Activated naive CD8-positive, alpha-beta T cell treated with anti-CD3 and anti-CD28 coated beads, Interleukin-2, amount 50 U/mL, for 16 hours (primary cell): ENCODE results near the gene INTS15.

Experiments
- DNase-seq: peaks from one replicate; pipeline ENCODE4 v3.0.0-alpha.2; 2020; ENCODE audit warnings: low read depth, low spot score

INTS15 gene

DNA sequence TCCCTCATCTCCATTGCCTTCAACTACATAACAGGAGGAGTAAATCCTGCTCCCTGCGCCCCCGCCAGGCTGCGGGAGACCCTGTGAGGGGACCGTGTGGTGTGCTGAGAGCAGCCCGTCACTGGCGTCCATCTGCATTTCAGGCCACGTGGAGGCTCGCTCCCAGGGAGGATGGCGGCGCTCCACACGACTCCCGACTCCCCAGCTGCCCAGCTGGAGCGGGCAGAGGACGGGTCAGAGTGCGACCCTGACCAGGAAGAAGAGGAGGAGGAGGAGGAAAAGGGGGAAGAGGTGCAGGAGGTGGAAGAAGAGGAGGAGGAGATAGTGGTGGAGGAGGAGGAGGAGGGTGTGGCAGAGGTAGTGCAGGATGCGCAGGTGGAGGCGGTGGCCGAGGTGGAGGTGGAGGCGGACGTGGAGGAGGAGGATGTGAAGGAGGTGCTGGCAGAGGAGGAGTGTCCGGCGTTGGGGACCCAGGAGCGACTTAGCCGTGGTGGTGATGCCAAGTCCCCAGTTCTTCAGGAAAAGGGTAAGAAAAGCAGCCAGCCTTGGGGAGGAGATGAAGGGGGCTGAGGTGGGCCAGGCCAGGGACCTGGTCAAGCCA is 52.5 kb downstream of the INTS15 start:
- no peak for DNase-seq

DNA sequence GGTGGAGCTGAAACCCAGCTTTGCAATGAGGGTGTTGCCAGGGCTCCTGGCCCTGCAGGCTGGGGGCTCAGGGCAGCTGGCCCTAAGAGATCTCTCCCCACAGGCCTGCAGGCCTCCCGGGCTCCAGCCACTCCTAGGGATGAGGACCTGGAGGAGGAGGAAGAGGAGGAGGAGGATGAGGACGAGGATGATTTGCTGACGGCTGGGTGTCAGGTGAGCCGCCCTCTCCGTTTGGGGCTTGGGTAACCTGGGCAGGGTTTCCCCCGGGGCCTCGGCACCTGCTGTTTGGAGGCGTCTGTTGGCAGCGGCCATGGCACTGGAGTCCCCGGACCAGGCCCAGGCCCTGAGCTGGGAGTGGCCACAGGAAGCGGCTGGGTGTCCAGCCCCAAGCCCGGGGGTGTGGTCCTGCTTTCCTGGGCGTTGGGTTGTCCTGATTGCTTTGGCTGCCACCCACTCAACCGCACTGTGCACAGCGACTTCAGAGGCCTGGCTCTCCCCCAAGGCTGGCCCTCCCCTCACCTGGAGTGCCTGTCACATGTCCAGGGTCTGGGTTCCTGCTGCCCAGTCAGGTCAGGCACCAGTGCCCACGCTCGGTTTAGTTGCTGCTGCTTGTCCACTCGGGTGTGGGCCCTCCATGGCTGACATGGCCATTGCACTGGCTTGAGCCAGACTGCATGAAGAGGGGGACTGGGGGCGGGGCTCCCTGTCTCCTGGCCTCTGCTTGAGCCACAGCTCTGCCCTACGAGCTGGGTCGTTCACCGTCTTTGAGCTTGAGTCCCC is 53.2 kb downstream of the INTS15 start:
- DNase-seq: no peak

DNA sequence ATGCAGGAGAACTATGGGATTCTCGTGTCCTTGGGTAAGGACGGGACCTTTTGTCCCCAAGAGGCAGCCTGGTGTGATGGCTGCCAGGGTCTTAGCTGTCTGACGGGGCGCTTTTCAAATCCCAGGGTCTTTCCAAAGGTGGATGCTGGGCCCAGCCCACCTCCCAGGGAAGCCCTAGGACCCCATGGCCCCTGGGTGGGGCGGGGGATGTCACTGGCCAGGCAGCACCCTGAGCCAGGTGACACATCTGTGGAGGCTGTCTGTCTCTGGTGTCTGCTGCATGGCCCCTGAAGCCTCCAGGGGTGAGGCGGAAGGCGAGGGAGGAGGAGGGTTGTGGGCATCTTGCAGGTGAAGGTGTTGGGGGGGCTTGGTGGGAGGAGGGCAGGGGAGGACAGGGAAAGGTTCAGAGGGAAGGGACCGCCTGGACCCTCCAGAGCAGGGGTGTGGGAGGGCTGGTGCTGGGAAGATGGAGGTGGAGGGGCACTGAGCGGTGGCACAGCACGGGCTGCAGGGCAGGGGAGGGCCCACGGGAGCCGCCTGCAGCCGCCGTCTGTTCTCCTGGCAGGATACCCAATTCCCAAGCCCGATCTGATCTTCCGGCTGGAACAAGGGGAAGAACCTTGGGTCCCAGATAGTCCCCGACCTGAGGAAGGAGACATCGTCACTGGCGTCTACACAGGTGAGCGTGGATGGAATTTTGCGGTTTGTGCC is 54.2 kb downstream of the INTS15 start:
- DNase-seq: no peak

DNA sequence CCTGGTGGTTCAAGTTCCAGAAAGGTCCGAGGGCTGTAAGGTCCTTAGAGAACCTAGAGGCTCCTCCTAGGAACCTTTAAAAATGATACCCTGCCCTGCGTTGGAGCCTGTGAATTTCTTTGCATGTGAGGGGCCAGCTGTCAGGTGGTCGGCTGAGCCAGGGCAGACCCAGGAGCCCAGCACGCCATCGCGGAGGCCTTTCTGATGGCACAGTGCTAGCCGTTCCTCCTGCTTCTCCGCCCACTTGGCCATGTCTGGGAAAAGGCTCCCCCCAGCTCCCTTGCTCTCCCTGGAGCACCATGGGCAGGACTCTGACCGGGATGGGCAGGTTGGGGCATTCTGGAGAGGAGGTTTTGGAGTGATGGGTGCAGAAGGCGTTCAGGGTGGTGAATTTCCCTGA is 54.9 kb downstream of the INTS15 start:
- DNase-seq: no peak

DNA sequence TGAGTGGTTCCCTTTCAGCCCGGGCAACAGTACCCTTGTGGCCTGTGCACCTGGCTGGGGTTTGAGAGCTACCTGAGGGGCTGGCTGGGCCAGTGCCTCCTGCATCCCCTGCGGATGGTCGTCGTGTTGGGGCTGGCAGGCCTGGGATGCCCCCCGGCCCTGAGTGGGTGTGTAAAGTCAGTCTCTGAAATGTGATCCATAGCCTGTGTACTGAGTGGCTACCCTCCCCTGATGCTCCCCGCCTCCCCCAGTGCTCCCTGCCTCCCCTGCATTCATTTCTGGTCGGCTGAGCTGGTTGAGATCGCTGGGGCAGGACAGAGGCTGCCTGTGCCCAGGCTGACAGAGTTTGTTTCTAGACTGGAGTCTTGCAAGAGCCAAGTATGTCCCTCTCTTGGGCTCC is 56.6 kb downstream of the INTS15 start:
- DNase-seq: no peak

DNA sequence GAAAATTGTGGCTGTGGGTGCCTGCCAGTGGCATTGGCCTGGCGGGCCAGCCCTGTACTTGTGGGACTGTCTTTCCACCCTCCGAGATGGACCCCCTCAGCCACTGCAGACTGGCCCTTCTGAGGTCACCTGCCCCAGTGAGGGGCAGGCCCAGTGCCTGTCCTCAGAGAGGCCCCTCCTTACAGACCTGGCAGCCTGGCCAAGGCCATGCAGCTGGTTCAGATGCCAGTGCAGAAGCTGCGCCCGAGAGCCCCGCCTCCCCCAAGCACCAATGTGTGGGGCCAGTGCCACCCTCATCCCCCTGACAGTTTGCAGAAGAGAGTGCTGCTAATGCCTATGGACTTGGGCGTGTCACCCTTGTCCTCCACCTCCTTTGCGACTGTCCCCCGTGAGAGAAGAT is 57.3 kb downstream of the INTS15 start:
- DNase-seq: no peak

DNA sequence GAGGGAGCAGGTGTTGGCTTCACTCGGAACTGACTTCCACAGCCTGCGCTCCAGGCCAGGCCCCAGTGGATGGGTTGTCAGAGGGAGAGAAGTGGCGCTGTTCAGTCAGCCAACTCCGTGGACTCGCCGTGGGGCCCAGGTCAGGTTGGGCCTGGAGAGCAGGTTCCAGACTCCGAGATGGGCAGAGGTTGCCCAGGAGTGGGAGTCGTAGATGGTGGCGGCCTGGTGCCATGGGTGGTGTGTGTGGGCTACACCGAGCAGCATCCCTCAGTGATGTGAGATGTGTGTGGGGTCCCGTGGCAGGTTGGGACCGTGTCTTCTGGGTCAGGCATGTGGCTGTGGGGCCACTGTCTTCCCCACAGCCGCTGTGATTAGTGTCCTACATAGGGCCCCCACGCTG is 57.7 kb downstream of the INTS15 start:
- no peak for DNase-seq

DNA sequence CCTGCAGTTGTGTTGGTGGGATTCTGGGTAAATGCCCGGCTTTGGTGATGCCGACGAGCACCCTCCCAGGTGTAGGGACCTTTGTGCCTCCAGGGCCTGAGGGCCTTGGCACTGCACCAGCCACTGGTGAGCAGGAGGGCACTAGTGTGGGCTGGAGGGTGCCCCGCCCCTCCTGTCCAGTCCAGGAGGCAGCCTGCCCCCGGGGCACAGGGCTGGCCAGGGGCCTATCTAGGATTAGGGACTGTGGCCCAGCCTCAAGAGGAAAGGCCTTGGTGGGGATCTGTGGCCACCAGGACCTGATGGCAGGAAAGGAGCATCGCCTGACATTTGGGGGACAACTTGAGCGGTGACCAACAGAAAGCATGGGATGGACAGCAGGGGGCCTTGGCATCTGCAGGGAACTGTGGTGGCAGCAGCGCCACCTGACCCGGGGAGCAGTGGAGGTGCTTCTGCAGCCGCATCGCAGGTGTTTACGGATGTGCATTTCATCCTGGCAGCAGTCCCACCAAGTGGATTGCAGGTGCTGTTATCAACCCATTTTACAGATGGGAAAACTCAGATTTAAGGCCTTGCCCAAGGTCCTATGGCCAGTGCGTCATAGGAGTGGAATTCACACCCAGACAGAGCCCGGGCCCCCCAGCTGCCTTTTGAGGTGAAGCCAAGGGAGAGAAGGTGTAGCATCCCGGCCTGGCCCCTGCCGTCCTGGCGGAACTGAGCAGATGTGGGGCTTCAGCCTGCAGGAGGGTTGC is 58.4 kb downstream of the INTS15 start:
- DNase-seq: no peak

DNA sequence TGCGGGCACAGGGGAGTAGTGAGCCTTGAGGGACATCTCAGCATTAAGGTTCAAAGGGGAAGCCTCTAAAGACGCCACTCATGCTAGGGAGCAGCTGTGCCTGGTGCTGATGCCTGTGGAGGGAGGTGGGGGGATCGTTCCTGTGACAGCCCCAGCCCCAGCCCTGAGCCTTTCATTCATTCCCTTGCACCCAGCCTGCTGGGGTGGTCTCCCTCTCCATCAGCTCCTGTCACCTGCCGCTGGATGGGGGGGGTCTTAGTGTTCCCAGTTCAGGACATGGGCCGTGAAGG is 58.9 kb downstream of the INTS15 start:
- no peak for DNase-seq

DNA sequence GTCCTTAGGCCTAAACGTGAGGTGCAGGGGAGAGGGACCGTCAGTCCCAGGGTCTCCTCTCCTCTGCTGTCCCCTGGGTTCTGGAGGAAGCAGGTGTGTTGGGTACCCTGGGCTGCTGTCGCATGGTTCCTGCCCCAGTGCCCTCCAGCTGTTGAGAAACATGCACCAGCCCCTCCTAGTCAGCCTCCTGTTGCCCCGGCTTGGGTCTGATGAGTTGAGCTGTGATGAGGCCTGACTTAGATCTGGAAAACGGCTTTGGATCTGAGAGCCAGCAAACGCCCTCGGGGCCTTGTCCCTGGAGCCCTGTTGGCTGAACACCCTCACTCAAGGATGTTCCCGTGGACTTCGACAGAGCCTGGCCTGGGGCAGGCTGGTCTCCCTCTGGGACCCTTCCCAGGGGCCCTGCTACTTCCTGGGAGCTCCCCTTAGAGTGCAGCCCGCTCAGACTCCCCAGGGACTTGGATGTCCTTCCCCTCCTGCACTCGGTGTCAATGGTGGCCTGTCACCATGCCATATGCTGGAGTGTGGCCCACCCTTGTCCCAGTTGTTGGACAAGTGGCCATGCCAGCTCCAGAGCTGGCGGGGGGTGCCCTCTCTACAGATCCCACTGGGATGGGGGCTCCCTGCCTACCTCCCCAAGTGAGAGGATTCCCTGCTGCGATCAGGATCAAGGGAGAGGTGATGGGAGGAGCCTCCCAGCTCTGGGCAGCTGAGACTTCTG is 59.6 kb downstream of the INTS15 start:
- no peak for DNase-seq

DNA sequence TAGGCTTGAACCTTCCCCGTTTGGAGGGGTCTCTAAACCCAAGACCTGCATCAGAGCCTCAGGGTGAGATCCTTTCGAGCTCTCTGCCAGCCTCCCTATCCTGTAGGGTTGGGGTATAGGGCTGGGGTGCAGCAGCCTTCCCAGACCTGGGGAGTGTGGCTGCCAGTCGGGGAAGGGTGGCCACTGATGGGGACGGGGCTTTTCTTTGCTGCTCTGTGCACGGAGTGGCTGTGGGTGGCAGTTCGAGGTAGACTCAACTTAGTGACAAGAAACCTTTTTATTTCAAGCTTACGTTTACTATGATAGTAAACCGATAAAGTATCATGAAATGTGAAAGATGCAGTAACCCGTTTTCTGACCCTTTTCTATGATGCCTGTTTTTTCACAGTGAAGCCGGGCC is 60.3 kb downstream of the INTS15 start:
- no peak for DNase-seq

DNA sequence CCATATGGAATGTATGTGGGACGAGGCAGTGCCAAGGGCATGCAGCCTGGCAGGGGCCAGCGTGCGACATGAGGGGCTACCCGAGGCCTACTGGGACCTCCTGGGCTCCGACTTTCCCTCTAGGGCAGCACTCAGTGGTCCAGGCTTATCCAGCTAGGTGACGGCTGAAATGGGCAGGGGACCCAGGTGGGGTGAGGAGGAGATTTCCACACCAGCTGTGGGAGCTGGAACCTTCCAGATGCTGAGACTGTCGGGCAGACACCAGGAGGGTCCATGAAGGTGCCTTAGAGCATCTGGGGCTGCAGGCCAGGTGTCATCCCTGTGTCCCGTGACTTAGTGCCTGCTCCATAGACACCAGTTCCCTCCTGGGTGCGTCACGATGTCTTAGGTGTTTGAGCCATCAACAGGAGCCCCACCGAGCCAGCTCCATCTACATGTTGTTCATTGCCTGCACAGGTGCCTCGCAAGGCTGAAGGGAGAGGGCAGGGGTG is 60.7 kb downstream of the INTS15 start:
- no peak for DNase-seq

DNA sequence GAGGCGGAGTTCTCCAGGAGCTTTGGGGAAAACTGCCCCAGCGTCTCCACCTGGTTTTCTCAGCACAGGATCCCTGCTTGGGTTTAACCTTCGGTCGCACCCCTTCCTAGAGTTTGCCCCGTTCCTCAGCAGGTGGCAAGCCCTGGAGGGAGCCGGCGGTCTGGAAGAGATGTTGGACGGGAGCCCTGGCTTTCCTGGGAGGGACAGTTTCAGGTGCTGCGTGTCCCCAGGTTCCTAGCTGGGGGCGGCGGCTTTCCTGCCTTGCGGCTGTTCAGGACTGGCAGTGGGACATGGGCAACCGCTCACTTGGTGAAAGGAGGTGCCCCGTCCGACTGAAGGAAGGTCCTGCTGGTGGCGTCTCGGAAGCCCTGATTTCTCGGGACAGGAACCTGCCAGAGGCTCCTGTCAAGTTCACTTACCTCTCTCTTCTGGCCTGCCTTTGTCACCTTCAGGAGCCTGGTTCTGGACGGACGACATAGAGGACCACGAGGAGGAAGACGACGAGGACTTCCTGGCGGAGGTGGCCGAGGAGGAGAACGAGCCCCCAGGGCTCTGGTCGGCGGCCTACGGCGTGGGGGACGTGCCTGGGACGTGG is 62.1 kb downstream of the INTS15 start:
- DNase-seq: no peak

DNA sequence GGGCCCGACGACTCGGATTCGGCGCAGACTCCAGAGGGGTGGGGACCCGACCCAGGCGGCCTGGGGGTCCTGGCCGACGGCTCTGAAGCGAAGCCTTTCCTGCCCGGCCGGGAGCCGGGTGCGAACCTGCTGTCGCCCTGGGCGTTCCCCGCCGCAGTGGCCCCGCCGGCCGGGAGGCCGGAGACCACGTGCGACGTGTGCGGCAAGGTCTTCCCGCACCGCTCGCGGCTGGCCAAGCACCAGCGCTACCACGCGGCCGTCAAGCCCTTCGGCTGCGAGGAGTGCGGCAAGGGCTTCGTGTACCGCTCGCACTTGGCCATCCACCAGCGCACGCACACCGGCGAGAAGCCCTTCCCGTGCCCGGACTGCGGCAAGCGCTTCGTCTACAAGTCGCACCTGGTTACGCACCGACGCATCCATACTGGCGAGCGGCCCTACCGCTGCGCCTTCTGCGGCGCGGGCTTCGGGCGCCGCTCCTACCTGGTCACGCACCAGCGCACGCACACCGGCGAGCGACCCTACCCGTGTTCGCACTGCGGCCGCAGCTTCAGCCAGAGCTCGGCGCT is 62.7 kb downstream of the INTS15 start:
- DNase-seq: no peak

DNA sequence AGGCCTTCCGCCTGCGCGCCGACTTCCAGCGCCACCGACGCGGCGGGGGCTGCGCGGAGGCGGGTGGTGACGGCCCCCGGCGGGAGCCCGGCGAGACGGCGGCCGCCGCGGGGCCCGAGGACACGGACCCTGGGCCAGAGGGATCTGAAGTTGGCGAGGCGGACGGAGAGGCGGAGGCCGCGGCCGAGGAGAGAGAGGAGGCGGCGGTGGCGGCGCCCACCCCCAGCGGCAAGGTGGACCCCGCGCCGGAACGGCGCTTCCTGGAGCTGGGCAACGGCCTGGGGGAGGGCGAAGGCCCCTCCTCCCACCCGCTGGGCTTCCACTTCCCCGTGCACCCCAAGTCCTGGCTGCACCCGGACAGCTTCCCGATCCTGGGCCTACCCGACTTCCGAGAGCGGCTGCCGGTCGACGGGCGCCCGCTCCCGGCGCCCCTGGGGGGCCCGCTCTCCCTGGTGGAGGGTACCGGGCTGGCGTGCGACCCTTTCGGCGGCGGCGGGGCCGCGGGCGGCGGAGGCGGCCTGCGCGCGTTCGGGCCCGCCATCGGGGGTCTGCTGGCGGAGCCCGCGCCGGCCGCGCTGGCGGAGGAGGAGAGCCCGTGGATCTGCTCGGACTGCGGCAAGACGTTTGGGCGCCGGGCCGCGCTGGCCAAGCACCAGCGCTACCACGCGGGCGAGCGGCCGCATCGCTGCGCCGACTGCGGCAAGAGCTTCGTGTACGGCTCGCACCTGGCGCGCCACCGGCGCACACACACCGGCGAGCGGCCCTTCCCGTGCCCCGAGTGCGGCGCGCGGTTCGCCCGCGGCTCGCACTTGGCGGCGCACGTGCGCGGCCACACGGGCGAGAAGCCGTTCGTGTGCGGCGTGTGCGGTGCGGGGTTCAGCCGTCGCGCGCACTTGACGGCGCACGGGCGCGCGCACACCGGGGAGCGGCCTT is 63.5 kb downstream of the INTS15 start:
- no peak for DNase-seq

DNA sequence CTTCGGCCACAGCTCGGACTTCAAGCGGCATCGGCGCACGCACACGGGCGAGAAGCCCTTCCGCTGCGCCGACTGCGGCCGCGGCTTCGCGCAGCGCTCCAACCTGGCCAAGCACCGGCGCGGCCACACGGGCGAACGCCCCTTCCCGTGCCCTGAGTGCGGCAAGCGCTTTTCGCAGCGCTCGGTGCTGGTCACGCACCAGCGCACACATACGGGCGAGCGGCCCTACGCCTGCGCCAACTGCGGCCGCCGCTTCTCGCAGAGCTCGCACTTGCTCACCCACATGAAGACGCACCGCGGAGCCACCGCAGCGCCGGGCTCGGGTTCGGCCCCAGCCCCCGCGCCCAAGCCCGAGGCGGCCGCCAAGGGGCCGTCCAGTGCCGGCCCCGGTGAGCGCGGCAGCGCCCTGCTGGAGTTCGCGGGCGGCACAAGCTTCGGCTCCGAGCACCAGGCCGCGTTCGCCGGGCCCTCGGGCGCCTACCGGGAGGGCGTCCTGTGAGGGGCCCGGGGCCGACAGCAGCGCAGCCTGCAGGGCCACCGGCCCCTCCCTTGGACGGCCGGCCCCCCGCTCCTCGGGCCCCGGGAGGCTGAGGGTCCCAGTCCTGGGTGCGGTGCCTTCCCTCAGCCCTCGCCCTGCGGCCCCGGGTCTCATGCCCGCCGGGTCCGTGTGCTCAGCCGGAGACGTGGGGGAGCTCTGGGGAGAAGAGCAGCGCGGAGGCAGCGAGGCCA is 64.5 kb downstream of the INTS15 start:
- no peak for DNase-seq

DNA sequence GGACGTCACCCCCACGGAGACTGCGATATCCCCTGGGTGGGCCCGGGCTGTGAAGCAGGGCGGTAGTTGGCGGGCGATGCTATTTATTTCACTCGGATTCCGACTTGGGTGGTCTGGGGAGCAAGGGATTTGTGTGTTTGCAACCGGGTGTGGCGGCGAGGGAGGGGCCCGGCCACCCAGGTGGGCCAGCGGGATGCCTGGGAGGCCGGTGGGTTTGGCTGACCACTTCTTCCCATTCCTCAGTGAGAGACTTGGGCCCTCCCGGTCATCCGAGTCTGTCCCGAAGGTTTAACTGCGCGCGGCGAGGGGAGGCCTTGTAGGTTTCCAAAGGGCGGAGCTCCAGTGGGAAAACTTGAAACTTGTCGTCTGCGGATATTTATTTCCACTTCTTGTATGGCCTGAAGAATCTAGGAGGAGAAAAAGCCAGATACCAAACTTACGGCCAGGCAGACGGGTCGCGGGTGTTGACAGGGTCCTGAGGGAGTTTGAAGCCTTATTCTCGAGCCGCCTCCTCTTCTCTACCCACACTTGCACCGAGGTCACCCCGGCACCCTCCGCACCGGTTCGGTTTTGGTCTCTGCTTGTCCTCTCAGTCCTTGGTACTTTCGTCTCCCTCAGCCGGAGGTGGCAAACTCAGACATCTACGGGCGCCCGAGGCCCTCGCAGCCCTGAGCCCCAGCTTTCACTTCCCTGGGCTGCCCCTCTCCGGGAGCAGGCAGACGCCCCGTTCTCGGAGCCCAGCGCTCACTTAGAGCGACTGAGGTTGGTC is 65.2 kb downstream of the INTS15 start:
- no peak for DNase-seq

DNA sequence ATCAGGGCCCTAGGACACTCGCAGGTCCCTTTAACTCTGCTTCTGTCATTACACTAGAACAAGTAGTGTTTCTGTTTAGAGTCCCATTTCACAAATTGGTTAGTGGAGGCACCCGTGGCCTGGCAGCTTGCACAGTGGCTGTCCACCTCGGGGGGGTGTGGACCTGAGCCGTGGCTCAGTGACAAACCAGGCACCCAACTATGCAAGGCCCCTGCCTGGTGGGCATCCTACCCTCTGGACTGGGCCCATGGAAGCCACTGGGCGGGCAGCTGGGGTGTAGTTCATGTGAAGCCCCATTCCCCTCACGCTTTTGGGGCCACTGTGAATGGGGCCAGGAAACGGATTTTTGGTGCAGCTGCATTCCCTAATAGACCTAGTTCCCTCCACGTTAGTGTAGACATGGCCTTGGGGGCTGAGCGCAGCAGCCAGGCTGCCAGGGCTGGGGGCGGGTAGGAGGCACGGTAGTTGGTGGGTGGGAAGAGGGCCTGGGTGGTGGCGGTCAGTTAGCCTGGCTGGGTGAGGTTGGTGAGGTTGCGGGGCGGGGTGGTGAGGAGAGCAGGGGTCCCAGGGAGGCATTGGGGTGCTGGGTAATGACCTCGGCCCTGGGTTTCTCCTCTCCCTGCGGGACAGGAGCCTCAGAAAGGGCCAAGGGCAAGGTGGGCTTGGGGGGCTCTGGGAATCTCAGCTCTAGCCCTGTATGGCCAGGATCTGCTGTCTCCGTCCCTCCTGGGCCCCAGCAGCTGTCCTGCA is 66.0 kb downstream of the INTS15 start:
- DNase-seq: no peak
